ENCODE data around the gene GATA3.

GRCh38 chr10:8074881-8075280 lies 20.4 kb downstream of the GATA3 start:
- TF ChIP-seq EZH2 (IDR thresholded peaks at IDR 0.05) (no peak), POLR2AphosphoS5 (IDR thresholded peaks at IDR 0.05; ENCODE audit: borderline replicate concordance, low read depth, low read length) (no peak)

All from SK-N-MC (cell line).